HG02840 (cell line): ENCODE data around the gene PADI3.
"Not testable (repeated sequence)": the region's sequence is repeated elsewhere in the genome, so short reads cannot be mapped to it uniquely, and the experiment has no call there.

Experiments
- ATAC-seq: cut with Tn5 transposase; IDR thresholded peaks from one replicate; pipeline ENCODE4 v1.9.1; 2021; ENCODE audit warnings: mild to moderate bottlenecking, moderate library complexity, moderate number of reproducible peaks; ENCODE audit not compliant: unreplicated experiment, low FRiP score

The PADI3 gene

GRCh38 chr1:17321857-17322390 lies 73.0 kb downstream of the PADI3 start:
- not testable (repeated sequence) for ATAC-seq

GRCh38 chr1:17328855-17329254 lies 80.0 kb downstream of the PADI3 start:
- ATAC-seq, result no peak

GRCh38 chr1:17329610-17330009 lies 80.7 kb downstream of the PADI3 start:
- no peak for ATAC-seq

DNA sequence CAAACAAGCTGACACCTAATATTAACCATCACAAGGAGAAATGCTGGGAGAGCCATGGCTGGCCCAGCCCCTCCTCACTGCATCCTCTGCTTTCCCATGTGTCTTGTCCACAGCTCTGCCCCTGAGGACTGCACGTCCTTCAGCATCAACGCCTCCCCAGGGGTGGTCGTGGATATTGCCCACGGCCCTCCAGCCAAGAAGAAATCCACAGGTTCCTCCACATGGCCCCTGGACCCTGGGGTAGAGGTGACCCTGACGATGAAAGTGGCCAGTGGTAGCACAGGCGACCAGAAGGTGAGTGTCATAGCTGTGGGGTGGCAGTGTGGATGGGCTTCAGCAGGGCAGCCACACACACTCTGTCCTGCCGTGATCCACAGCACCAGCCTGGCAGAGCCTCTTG lies 82.0 kb downstream of the PADI3 start:
- ATAC-seq, result no peak

DNA sequence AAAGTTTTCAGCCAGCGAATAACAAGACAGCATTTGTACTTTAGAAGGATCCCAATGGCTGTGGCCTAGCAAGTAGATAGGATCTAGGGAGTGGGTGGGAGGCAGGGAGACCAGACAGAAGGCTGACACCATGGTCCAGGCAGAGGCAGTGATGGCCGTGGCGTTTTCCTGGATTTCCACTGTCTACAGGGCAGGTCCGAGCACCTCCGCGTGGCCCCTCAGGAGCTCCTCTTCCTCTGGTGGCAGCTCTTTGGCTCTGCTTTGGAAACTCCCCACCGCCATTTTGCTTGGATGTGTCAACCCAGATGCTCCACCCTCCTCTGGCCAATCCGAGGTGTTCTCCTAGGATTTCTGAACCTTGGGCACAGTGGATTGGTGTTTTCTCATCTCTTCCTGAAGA lies 84.2 kb downstream of the PADI3 start:
- ATAC-seq, result no peak
